Measurements from ENCODE around the gene FBXO4.

DNA sequence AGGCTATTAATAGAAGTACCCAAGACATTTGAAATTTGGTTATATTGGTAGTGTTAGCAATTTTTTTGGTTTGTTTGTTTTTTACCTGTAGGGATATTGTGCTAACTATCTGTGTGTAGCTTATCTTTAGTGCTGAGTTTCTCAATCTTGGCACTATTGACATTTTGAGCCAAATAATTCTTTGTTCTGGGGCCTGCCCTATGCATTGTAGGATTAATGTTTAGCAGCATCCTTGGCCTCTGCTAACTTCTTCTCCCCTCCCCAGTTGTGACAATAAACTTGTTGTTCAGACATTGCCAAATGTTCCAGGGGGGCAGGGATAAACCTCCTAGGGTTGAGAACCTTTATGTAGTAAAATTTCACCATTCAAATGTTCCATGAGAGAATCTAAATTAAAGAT is 4.0 kb downstream of the FBXO4 start:
- TF ChIP-seq, protein P1, sequence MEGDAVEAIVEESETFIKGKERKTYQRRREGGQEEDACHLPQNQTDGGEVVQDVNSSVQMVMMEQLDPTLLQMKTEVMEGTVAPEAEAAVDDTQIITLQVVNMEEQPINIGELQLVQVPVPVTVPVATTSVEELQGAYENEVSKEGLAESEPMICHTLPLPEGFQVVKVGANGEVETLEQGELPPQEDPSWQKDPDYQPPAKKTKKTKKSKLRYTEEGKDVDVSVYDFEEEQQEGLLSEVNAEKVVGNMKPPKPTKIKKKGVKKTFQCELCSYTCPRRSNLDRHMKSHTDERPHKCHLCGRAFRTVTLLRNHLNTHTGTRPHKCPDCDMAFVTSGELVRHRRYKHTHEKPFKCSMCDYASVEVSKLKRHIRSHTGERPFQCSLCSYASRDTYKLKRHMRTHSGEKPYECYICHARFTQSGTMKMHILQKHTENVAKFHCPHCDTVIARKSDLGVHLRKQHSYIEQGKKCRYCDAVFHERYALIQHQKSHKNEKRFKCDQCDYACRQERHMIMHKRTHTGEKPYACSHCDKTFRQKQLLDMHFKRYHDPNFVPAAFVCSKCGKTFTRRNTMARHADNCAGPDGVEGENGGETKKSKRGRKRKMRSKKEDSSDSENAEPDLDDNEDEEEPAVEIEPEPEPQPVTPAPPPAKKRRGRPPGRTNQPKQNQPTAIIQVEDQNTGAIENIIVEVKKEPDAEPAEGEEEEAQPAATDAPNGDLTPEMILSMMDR (IDR thresholded peaks at IDR 0.05), result no peak
- TF ChIP-seq POLR2A (IDR thresholded peaks at IDR 0.05), result no peak
- TF ChIP-seq POLR2AphosphoS5 (IDR thresholded peaks at IDR 0.05), result no peak

All from suprapubic skin (tissue), 4 donors.